Measurements from ENCODE around the gene CDKAL1.

- TF ChIP-seq CTCF (IDR thresholded peaks at IDR 0.05), result no peak
- TF ChIP-seq ESRRA (IDR thresholded peaks at IDR 0.05; ENCODE audit: borderline replicate concordance, low read length), result no peak
- TF ChIP-seq POLR2A (IDR thresholded peaks at IDR 0.05; ENCODE audit: low read length), result no peak
- TF ChIP-seq, protein P1, sequence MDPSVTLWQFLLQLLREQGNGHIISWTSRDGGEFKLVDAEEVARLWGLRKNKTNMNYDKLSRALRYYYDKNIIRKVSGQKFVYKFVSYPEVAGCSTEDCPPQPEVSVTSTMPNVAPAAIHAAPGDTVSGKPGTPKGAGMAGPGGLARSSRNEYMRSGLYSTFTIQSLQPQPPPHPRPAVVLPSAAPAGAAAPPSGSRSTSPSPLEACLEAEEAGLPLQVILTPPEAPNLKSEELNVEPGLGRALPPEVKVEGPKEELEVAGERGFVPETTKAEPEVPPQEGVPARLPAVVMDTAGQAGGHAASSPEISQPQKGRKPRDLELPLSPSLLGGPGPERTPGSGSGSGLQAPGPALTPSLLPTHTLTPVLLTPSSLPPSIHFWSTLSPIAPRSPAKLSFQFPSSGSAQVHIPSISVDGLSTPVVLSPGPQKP (IDR thresholded peaks at IDR 0.05; ENCODE audit: low read depth, low read length), result no peak
- TF ChIP-seq GATA3 (IDR thresholded peaks at IDR 0.05; ENCODE audit: borderline replicate concordance), result no peak
- TF ChIP-seq CBX2 (IDR thresholded peaks at IDR 0.05; ENCODE audit: borderline replicate concordance, low read depth), result no peak
- TF ChIP-seq ZFP36 (IDR thresholded peaks at IDR 0.05; ENCODE audit: borderline replicate concordance, partially characterized antibody), result no peak
- TF ChIP-seq, protein P2, sequence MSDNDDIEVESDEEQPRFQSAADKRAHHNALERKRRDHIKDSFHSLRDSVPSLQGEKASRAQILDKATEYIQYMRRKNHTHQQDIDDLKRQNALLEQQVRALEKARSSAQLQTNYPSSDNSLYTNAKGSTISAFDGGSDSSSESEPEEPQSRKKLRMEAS (IDR thresholded peaks at IDR 0.05), result no peak
- no peak for TF ChIP-seq MAFK (IDR thresholded peaks at IDR 0.05; ENCODE audit: partially characterized antibody)
- no peak for TF ChIP-seq TP53 (CRISPR knock-in tag; IDR thresholded peaks at IDR 0.05)
- TF ChIP-seq HOXA7 (CRISPR knock-in tag; IDR thresholded peaks at IDR 0.05), result no peak
- no peak for TF ChIP-seq SREBF2 (IDR thresholded peaks at IDR 0.05)
Observed at GRCh38 chr6:21227486-21227885, 693.2 kb downstream of the CDKAL1 start.
